GM21528 (cell line): ENCODE results near the gene RASD1.

Experiments
- ATAC-seq: cut with Tn5 transposase; IDR thresholded peaks from one replicate; pipeline ENCODE4 v1.9.1; 2021; ENCODE audit warnings: mild to moderate bottlenecking, moderate library complexity; ENCODE audit not compliant: unreplicated experiment, low FRiP score

RASD1 gene, protein sequence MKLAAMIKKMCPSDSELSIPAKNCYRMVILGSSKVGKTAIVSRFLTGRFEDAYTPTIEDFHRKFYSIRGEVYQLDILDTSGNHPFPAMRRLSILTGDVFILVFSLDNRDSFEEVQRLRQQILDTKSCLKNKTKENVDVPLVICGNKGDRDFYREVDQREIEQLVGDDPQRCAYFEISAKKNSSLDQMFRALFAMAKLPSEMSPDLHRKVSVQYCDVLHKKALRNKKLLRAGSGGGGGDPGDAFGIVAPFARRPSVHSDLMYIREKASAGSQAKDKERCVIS

GRCh38 chr17:17496189-17497064, at the start of gene RASD1:
Gene RASD1, minus strand, starts transcription at chr17:17496395. Its CDS starts 214 bp downstream, at chr17:17496181.
- ATAC-seq, result peak; percentile 68

- ATAC-seq, result no peak
Observed at GRCh38 chr17:17545984-17546383, 49.8 kb upstream of the RASD1 start.

GRCh38 chr17:17545031-17545820, 49.0 kb upstream of the RASD1 start:
- ATAC-seq, result no peak

DNA sequence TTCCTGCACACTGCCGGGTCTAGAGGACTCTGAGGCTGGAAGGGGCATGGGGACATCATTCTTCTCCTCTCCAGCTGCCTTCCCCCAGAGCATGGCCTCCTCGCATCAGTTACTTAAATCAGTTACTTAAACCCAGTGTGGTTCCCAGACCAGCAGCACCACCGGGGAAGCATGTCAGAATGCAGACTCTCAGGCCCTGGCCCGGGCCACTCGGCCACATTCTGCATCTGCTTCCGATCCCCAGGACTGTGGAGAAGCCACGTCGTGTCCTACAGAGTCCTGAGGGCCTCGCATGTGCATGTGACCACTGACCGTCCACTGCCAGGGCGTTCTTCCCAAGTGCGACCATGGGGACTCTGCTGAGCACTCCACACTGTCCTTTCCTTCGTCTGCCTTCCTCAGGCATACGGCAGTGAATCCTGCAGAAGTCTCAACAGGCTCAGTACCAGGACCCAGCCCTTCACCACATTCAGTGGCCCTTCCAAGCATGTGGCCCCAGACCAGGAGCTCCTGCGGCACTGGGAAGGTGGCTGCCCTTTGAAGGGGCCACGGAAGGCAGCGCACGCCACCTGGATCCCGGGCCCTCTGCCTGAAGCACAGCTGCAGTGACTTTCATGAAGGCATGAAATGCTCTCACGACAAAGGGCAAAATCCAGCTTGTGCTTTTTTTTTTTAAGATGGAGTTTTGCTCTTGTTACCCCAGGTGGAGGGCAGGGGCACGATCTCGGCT, 46.9 kb upstream of the RASD1 start:
- no peak for ATAC-seq

- ATAC-seq, result no peak
Observed at GRCh38 chr17:17541640-17542001, 45.4 kb upstream of the RASD1 start.

DNA sequence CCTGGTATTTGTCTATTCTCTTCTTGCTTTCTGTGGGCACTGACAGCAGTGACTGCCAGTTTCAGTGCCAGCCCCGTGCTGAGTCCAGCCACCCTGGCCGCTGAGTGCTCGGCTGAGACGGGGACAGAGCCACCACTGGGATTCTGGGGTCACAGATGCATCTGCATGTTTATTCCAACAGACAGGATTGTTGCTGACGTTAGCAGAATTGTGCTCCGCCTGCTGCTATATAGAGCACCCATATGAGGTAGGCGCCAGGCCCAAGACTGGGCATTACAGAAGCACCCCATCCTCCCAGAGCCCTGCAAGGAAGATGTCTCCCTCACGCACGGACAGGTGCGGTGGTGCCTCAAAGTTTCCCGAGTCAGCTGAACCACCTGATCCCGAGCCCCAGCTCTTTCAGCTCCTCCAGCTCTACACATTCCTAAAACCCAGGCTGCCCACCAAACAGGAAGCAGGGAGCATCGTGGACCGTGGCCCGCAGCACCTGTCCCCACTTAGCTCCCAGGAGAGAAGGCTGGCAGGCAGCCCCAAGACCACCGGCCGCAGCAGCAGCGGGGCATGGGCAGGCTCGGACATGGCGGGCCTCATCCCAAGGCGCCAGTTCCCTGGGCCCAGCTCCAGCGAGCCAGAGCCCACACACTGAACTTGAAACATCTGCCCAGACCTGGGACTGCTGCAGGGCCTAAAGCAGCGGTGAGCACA, 44.9 kb upstream of the RASD1 start:
- ATAC-seq, result no peak

GRCh38 chr17:17540278-17540906, 44.2 kb upstream of the RASD1 start:
- no peak for ATAC-seq

- no peak for ATAC-seq
Observed at GRCh38 chr17:17539591-17539990, 43.4 kb upstream of the RASD1 start.

DNA sequence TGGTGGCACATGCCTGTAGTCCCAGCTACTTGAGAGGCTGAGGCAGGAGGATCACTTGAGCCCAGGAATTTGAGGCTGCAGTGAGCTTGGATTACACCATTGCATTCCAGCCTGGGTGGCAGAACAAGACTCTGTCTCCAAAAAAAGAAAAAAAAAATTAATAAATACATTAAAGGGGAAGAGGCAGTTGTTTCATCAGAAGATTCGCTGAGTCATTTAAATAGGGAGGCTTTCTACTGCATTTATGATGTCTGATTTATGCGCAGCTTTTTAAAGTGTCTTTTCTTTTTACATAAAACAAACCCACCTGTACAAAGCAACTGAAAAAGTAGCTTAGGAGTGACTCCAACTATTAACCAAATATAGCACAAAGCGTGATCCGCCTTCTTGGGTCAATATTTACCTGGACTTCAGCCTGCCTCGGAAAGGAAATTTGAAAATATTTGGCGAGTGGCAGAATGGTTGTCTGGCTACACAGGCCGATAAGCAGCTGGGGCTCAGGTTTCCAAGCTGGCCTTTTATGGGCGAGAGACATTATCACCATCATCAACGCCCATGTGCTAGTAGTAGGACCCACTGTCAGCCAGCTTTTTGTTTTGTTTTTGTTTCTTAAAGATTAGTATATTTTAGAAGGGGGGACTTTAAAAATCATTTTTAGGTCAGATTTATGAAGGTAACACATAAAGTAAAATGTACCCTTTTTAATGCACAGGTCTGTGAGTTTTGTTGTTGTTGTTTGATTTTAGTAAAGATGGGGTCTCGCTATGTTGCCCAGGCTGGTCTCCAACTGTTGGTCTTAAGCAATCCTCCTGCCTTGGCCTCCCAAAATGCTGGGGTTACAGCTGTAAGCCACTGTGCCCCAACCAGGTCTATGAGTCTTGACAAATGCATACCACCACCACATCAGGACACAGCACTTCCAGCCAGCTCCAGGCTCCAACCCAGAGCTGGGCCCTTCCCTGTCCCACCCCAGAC, 42.5 kb upstream of the RASD1 start:
- ATAC-seq, result no peak

DNA sequence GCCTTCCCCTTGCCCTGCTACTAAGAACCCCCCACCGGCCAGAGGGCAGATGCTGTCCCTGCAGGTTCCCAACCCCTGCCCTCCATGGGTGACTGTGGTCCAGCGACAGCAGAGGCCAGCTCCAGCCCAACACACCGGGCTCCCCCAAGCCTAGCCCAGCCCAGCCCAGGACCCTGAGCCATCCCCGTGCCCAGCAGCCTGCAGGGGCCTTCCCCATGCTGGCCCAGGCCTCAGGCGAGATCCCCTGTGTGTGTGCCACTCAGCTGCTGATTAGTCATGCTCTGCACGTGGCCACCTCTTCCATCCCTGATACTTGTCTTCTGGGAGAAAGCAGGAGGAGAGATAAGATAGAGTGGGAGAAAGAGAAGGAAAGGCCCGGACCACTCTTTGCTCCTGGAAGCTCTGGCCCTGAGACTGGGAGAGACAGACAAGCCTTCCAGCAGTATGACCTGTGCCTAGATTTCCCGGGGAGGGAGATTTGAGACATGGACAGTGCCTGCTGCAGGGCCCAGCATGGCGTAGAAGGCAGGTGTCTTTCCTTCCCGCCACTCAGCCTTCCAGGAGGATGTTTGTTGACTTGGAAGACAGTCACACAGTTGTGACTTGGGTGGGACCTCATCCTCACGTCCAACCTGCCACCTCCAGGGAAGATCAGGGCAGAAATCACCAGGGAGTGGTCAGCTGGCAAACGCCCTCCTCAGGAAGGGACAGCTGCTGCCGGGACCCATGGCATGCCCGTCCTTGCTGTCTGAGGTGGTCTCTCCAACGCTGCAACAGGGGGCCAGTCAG, 41.3 kb upstream of the RASD1 start:
- ATAC-seq, result no peak

GRCh38 chr17:17536702-17537101, 40.5 kb upstream of the RASD1 start:
- ATAC-seq, result no peak

DNA sequence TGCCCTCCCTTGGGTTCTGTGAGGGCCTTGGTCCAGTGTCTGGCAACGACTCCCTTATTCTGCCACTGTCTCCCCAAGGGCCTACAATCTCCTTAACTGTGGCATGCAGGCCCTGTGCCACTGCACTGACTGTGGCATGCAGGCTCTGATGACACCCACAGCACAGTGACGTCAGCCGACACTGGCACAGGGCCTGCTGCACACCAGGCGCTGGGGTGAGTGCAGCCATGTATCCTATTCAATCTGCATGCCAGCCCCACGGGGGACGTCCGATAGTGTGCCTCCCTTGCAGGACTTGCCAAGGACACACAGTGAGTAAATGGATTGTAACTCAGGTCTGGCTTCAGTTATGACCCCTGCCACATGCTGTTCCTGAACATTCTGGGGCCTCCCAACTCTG, 39.8 kb upstream of the RASD1 start:
- no peak for ATAC-seq

DNA sequence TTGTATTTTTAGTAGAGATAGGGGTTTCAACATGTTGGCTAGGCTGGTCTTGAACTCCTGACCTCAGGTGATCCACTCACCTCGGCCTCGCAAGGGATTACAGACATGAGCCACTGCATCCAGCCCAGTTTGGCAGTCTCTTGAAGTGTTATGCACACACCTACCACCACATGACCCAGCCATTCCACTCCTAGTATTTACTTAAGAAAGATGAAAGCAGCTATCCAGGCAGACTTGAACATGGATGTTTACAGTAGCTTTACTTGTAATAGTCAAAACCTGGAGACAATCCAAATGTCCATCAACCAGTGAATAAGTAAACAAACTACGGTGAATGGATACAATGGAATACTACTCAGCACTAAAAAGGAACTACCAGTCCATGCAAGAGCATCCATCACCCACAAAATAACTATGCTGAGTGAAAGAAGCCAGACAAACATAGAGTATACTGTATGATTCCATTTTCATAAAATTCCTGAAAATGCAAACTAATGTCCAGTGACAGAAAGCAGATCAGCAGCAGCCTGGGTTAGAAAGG, 37.8 kb upstream of the RASD1 start:
- no peak for ATAC-seq

DNA sequence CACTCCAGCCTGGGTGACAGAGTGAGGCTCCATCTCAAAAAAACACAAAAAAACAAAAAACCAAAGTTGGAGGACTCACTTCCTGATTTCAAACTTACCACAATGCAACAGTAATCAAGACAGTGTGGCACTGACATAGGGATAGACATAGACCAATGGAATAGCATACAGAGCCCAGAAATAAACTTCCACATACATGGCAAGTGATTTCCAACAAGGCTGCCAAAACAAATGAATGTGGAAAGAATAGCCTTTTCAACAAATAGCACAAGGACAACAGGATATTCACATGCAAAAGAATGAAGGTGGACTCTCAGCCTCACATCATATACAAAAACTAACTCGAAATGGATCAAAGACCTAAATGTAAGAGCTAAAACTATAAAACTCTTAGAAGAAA, 36.8 kb upstream of the RASD1 start:
- ATAC-seq, result no peak

DNA sequence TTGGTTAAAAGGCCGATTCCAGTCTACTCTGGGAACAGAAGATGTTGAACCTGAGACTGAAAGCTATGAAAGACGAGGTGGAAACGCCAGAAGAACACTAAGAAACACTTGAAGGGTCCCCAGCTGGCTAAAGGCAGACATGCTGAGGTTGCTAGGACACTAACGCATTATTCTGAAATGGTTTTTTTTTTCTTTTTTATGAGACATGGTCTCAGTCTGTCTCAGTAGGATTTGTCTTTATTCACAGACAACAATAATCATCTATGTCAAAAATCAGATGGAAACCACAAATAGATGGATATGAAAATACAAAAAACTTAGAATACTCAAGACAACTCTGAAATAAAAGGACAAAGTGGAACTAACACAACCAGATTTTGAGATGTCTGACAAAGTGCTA, 35.0 kb upstream of the RASD1 start:
- no peak for ATAC-seq

- ATAC-seq, result no peak
Observed at GRCh38 chr17:17528696-17529652, 32.8 kb upstream of the RASD1 start.
